Smooth muscle cell (in vitro differentiated cells): ENCODE data around the gene CARNS1. TPM values are rescaled to one million over a fixed set of nuclear protein-coding genes. Genes with fewer than 3 reads are reported as not detected.

Source experiments
- DNase-seq: peaks from one replicate; lab custom pipeline; 2025; ENCODE audit not compliant: unreplicated experiment; lab: John Stamatoyannopoulos, UW
- H2AFZ ChIP-seq: fragments of 200-600 bp; sonication (generic); 2 replicates; pipeline ENCODE4 v1.6.0; 2016; ENCODE audit warnings: antibody characterized with exemption, low read depth, mild to moderate bottlenecking
- H3F3A ChIP-seq: fragments of 200-600 bp; sonication (generic); 2 replicates; pipeline ENCODE4 v1.6.0; 2017; ENCODE audit warnings: antibody characterized with exemption, low read depth
- H3K27ac ChIP-seq: fragments of 200-600 bp; sonication (generic); 2 replicates; pipeline ENCODE4 v1.5.1; 2016; ENCODE audit warnings: low read depth, mild to moderate bottlenecking
- H3K27me3 ChIP-seq: fragments of 200-600 bp; sonication (generic); 2 replicates; pipeline ENCODE4 v1.6.1; 2016; ENCODE audit warnings: low read depth, mild to moderate bottlenecking
- H3K36me3 ChIP-seq: fragments of 200-600 bp; sonication (generic); 2 replicates; pipeline ENCODE4 v1.5.1; 2016; ENCODE audit warnings: low read depth
- H3K4me1 ChIP-seq: fragments of 200-600 bp; sonication (generic); 2 replicates; pipeline ENCODE4 v1.5.1; 2016; ENCODE audit warnings: low read depth
- H3K4me2 ChIP-seq: fragments of 200-600 bp; sonication (generic); 2 replicates; pipeline ENCODE4 v1.6.0; 2016; ENCODE audit warnings: mild to moderate bottlenecking
- H3K4me3 ChIP-seq: fragments of 200-600 bp; sonication (generic); 2 replicates; pipeline ENCODE4 v1.5.1; 2016; ENCODE audit warnings: mild to moderate bottlenecking
- H3K79me2 ChIP-seq: fragments of 200-600 bp; sonication (generic); 2 replicates; pipeline ENCODE4 v1.6.0; 2016; ENCODE audit warnings: low read depth, mild to moderate bottlenecking
- H3K9ac ChIP-seq: fragments of 200-600 bp; sonication (generic); 2 replicates; pipeline ENCODE4 v1.6.0; 2016; ENCODE audit warnings: low read depth
- H3K9me3 ChIP-seq: fragments of 200-600 bp; sonication (generic); replicated peaks from 2 replicates; pipeline ENCODE4 v1.5.1; 2016; ENCODE audit warnings: low read depth
- H4K20me1 ChIP-seq: fragments of 200-600 bp; sonication (generic); 2 replicates; pipeline ENCODE4 v1.6.0; 2016; ENCODE audit warnings: low read depth
- WGBS: methylation state at CpG from one replicate; pipeline ENCODE4 v1.1.7; 2016; ENCODE audit warnings: low lambda C conversion rate; 5-methylcytosine and 5-hydroxymethylcytosine counted together
- polyA plus RNA-seq: library from polyadenylated mRNA; unstranded; fragments of >200 nt; fragmentation: Nextera tagmentation; extraction: Ambion mirVana; gene quantifications from 2 replicates; pipeline ENCODE4 v1.2.1, GENCODE V29; 2016
- total RNA-seq: library from RNA; depleted of rRNA; stranded (reverse); fragments of >200 nt; gene quantifications from 2 replicates; pipeline ENCODE4 v1.2.3, GENCODE V29; 2014
- TF ChIP-seq, protein P1 (sequence below): fragments of 200-600 bp; sonication (generic); IDR thresholded peaks from 2 replicates; pipeline ENCODE4 v1.5.1; 2017; ENCODE audit warnings: borderline replicate concordance, mild to moderate bottlenecking, antibody characterized with exemption; ENCODE audit not compliant: insufficient read depth, poor library complexity, severe bottlenecking

Gene CARNS1
- total and polyA plus RNA-seq, 2 experiments from 2014 or later: 0.36 to 1.7 TPM

DNA sequence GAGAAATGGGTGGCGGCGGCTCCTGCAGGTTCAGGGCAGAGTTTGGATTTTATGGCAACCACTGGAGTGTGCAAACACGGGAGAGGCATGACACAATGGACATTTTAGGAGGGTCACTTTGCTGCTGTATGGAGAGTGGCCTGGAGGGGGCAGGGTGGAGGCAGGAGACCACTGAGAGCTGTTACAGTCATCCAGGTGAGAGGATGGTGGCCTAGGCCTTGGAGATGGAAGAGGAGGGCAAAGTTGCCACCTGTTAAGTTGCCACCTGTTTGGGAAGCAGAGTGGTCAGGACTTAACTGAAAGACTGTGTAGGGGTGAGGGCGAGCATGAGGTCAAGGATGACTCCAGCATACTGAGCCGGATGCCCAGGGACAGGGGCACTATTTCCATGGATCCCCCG, 26.0 kb upstream of the CARNS1 start:
- no peaks in the 10 kb centered on the region for H3K36me3 ChIP-seq
- TF ChIP-seq, protein P1, sequence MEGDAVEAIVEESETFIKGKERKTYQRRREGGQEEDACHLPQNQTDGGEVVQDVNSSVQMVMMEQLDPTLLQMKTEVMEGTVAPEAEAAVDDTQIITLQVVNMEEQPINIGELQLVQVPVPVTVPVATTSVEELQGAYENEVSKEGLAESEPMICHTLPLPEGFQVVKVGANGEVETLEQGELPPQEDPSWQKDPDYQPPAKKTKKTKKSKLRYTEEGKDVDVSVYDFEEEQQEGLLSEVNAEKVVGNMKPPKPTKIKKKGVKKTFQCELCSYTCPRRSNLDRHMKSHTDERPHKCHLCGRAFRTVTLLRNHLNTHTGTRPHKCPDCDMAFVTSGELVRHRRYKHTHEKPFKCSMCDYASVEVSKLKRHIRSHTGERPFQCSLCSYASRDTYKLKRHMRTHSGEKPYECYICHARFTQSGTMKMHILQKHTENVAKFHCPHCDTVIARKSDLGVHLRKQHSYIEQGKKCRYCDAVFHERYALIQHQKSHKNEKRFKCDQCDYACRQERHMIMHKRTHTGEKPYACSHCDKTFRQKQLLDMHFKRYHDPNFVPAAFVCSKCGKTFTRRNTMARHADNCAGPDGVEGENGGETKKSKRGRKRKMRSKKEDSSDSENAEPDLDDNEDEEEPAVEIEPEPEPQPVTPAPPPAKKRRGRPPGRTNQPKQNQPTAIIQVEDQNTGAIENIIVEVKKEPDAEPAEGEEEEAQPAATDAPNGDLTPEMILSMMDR: peak; percentile 47
- H3K79me2 ChIP-seq: no peaks in the 10 kb centered on the region
- no peak overlapping the region for H3K9ac ChIP-seq
- DNase-seq: no peak
- WGBS: 76% methylated on average over 6 of the region's 6 CpGs
- H3K27me3 ChIP-seq: no peaks in the 10 kb centered on the region
- H3K4me3 ChIP-seq: no peak overlapping the region
- peaks cover 3% of the 10 kb centered on the region for H3K4me1 ChIP-seq
- no peak overlapping the region for H3K27ac ChIP-seq
- H3K9me3 ChIP-seq: no peaks in the 10 kb centered on the region
- no peak overlapping the region for H3K4me2 ChIP-seq
- H4K20me1 ChIP-seq: no peaks in the 10 kb centered on the region
- H3F3A ChIP-seq: no peaks in the 10 kb centered on the region
- no peak overlapping the region for H2AFZ ChIP-seq

DNA sequence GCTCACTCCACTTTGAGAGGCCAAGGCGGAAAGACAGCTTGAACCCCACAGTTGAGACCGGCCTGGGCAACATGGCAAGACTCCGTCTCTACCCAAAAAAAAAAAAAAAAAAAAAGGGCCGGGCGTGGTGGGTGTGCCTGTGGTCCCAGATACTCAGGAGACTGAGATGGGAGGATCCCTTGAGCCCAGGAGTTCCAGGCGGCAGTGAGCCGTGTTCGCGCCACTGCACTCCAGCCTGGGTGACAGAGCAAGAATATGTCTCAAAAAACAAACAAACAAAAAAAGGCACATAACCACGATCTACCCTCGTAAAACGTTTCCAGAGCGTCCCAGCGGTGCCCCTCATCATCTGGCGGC, 24.6 kb upstream of the CARNS1 start:
- no peaks in the 10 kb centered on the region for H3K79me2 ChIP-seq
- DNase-seq: no peak
- no peaks in the 10 kb centered on the region for H3K27me3 ChIP-seq
- no peaks in the 10 kb centered on the region for H3K9me3 ChIP-seq
- TF ChIP-seq, protein P1: no peak
- peak overlapping the region; percentile 92 for H3K4me2 ChIP-seq
- no peaks in the 10 kb centered on the region for H3F3A ChIP-seq
- H3K9ac ChIP-seq: peak overlapping the region; percentile 85
- H3K4me1 ChIP-seq: peaks cover 3% of the 10 kb centered on the region
- no peaks in the 10 kb centered on the region for H4K20me1 ChIP-seq
- H3K4me3 ChIP-seq: peak overlapping the region; percentile 71
- peak overlapping the region; percentile 53 for H2AFZ ChIP-seq
- H3K27ac ChIP-seq: peak overlapping the region; percentile 79
- 17% methylated on average over 15 of the region's 15 CpGs for WGBS
- no peaks in the 10 kb centered on the region for H3K36me3 ChIP-seq

DNA sequence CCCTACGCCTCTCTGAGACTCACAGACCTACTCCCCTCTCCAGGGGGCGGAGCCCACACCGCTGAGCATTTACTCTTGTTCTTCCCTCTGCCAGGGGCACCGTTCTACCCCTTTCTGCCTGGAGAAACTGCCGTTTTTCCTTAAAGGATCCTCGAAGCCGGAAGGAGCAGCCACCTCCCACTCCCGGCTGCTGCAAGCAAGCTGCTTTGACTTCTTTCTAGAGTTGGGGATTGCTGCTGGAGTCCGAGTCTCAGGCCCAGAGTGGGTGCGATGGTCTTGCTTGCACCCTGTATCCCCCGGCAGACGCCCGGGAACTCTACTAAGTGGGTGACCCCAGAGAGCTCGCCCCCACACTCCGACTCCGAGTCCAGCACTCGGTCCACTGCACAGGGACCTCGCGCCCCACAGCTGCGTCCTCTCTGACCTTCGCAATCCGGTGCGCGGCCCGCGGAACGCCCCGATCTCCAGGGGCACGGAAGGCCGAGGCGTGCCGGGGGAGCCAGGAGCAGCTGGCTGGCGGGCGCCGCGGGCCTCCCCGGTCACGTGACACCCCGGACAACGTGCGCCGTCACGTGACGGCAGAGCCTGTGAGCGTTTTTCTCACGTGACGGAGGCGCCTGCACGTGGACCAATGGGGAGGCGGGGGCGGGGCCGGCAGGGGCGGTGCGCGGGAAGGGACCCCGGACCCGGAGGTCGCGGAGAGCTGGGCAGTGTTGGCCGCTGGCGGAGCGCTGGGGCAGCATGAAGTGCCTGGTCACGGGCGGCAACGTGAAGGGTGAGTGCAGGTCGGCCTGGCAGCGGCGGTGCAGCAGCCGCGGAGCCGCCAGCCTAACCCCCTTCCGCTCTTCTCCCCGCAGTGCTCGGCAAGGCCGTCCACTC, 23.9 kb upstream of the CARNS1 start, which contains the start of gene RAD9A:
Gene RAD9A (plus strand): TSS at position 683 of the 879 bp plus-strand sequence. CDS start 59 bp downstream, at position 742.
- Histone ChIP-seq H3K36me3 (no peaks in the 10 kb centered on the region), H4K20me1 (no peaks in the 10 kb centered on the region), H3K4me3 (peak within 1 kb of the TSS; percentile 71), H3F3A (no peaks in the 10 kb centered on the region), H3K9me3 (no peaks in the 10 kb centered on the region), H3K9ac (peak within 1 kb of the TSS; percentile 85), H3K4me2 (peak within 1 kb of the TSS; percentile 92), H3K79me2 (no peaks in the 10 kb centered on the region), H3K27me3 (no peaks in the 10 kb centered on the region), H2AFZ (peak within 1 kb of the TSS; percentile 53), H3K4me1 (peaks cover 3% of the 10 kb centered on the region), H3K27ac (peak within 1 kb of the TSS; percentile 79)
- peak; percentile 85 for DNase-seq
- TF ChIP-seq, protein P1: no peak
- WGBS: under 1% methylated on average over 71 of the region's 75 CpGs
